Smooth muscle cell (in vitro differentiated cells): ENCODE results near the gene IGF1. TPM values are rescaled to one million over a fixed set of nuclear protein-coding genes. Genes with fewer than 3 reads are reported as not detected.

Experiments used
- DNase-seq: peaks from one replicate; lab custom pipeline; 2025; ENCODE audit not compliant: unreplicated experiment; lab: John Stamatoyannopoulos, UW
- H2AFZ ChIP-seq: fragments of 200-600 bp; sonication (generic); 2 replicates; pipeline ENCODE4 v1.6.0; 2016; ENCODE audit warnings: antibody characterized with exemption, low read depth, mild to moderate bottlenecking
- H3F3A ChIP-seq: fragments of 200-600 bp; sonication (generic); 2 replicates; pipeline ENCODE4 v1.6.0; 2017; ENCODE audit warnings: antibody characterized with exemption, low read depth
- H3K27ac ChIP-seq: fragments of 200-600 bp; sonication (generic); 2 replicates; pipeline ENCODE4 v1.5.1; 2016; ENCODE audit warnings: low read depth, mild to moderate bottlenecking
- H3K27me3 ChIP-seq: fragments of 200-600 bp; sonication (generic); 2 replicates; pipeline ENCODE4 v1.6.1; 2016; ENCODE audit warnings: low read depth, mild to moderate bottlenecking
- H3K36me3 ChIP-seq: fragments of 200-600 bp; sonication (generic); 2 replicates; pipeline ENCODE4 v1.5.1; 2016; ENCODE audit warnings: low read depth
- H3K4me1 ChIP-seq: fragments of 200-600 bp; sonication (generic); 2 replicates; pipeline ENCODE4 v1.5.1; 2016; ENCODE audit warnings: low read depth
- H3K4me2 ChIP-seq: fragments of 200-600 bp; sonication (generic); 2 replicates; pipeline ENCODE4 v1.6.0; 2016; ENCODE audit warnings: mild to moderate bottlenecking
- H3K4me3 ChIP-seq: fragments of 200-600 bp; sonication (generic); 2 replicates; pipeline ENCODE4 v1.5.1; 2016; ENCODE audit warnings: mild to moderate bottlenecking
- H3K79me2 ChIP-seq: fragments of 200-600 bp; sonication (generic); 2 replicates; pipeline ENCODE4 v1.6.0; 2016; ENCODE audit warnings: low read depth, mild to moderate bottlenecking
- H3K9ac ChIP-seq: fragments of 200-600 bp; sonication (generic); 2 replicates; pipeline ENCODE4 v1.6.0; 2016; ENCODE audit warnings: low read depth
- H3K9me3 ChIP-seq: fragments of 200-600 bp; sonication (generic); replicated peaks from 2 replicates; pipeline ENCODE4 v1.5.1; 2016; ENCODE audit warnings: low read depth
- H4K20me1 ChIP-seq: fragments of 200-600 bp; sonication (generic); 2 replicates; pipeline ENCODE4 v1.6.0; 2016; ENCODE audit warnings: low read depth
- CTCF ChIP-seq: fragments of 200-600 bp; sonication (generic); IDR thresholded peaks from 2 replicates; pipeline ENCODE4 v1.5.1; 2017; ENCODE audit warnings: borderline replicate concordance, mild to moderate bottlenecking, antibody characterized with exemption; ENCODE audit not compliant: insufficient read depth, poor library complexity, severe bottlenecking
- WGBS: methylation state at CpG from one replicate; pipeline ENCODE4 v1.1.7; 2016; ENCODE audit warnings: low lambda C conversion rate; 5-methylcytosine and 5-hydroxymethylcytosine counted together
- polyA plus RNA-seq: library from polyadenylated mRNA; unstranded; fragments of >200 nt; fragmentation: Nextera tagmentation; extraction: Ambion mirVana; gene quantifications from 2 replicates; pipeline ENCODE4 v1.2.1, GENCODE V29; 2016
- total RNA-seq: library from RNA; depleted of rRNA; stranded (reverse); fragments of >200 nt; gene quantifications from 2 replicates; pipeline ENCODE4 v1.2.3, GENCODE V29; 2014

IGF1 gene
- total and polyA plus RNA-seq, 2 experiments from 2014 or later: 1.3 to 8.9 TPM

DNA sequence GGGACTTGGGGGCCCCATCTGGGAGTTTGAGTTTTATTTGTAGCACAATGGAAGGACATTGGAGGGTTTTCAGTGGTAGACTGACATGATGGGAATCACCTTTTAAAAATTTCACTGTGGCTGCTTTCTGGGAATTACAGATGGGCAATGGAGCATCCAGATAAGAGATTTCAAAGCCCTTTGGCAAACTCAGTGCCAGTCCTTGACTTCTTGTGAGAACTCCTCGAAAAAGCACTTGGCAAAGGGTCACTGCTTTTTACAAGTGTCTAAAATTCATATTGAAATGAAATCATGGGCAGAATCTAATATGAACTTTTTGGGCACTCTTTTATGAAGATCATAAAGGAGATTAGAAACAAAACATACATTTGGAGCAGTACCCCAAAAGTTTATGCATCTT, 34.3 kb upstream of the IGF1 start:
- Histone ChIP-seq H3K9ac (no peak overlapping the region), H3K27ac (no peak overlapping the region), H4K20me1 (no peaks in the 10 kb centered on the region), H3K27me3 (no peaks in the 10 kb centered on the region), H3K79me2 (no peaks in the 10 kb centered on the region), H2AFZ (no peak overlapping the region), H3K4me1 (no peaks in the 10 kb centered on the region), H3K9me3 (no peaks in the 10 kb centered on the region), H3K4me2 (no peak overlapping the region), H3F3A (no peaks in the 10 kb centered on the region), H3K36me3 (no peaks in the 10 kb centered on the region), H3K4me3 (no peak overlapping the region)
- 97% methylated on average over 1 of the region's 1 CpG for WGBS
- no peak for DNase-seq
- TF ChIP-seq CTCF: no peak

DNA sequence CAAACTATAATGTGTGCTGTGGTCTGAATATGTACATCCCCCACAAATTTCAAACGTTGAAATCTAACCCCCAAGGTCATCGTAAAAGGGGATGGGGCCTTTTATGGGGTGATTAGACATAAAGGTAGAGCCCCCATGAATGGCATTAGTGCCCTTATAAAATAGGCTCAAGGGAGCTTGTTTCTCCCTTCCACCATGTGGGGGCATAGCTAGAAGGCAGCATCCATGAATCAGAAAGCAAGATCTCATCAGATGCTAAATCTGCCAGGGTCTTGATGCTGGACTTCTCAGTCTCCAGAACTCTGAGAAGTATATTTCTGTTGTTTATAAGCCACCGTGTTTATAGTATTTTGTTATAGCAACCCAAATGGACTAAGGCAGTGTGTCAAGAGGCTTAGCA, 33.4 kb upstream of the IGF1 start:
- Histone ChIP-seq H3K4me2 (no peak overlapping the region), H3K27ac (no peak overlapping the region), H3K36me3 (no peaks in the 10 kb centered on the region), H3K9me3 (no peaks in the 10 kb centered on the region), H3K27me3 (no peaks in the 10 kb centered on the region), H3F3A (no peaks in the 10 kb centered on the region), H3K4me1 (no peaks in the 10 kb centered on the region), H3K9ac (no peak overlapping the region), H3K79me2 (no peaks in the 10 kb centered on the region), H2AFZ (no peak overlapping the region), H4K20me1 (no peaks in the 10 kb centered on the region), H3K4me3 (no peak overlapping the region)
- no peak for TF ChIP-seq CTCF
- 89% methylated on average over 3 of the region's 3 CpGs for WGBS
- no peak for DNase-seq

DNA sequence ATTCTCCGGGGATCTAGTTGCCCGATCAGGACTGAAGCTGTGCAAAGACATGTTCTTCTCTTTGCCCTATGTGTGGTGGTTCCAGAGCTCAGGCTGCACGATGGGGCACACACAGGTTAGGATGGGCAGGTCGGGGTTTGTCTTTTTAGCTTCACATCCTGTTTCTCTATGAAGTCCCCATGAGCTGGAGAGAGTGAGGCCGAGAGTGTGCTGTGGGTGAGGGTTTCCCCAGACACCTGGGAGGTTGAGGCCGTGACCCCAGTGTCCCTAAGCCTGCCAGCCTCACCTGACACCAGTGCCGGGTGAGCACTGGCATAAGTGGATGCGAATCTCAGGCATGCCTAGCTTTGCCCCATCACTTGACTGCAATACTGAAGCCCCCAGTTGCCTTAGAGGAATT, 32.9 kb upstream of the IGF1 start:
- no peaks in the 10 kb centered on the region for H3K9me3 ChIP-seq
- no peak overlapping the region for H3K27ac ChIP-seq
- H3K9ac ChIP-seq: no peak overlapping the region
- no peak overlapping the region for H3K4me3 ChIP-seq
- no peak overlapping the region for H3K4me2 ChIP-seq
- no peaks in the 10 kb centered on the region for H4K20me1 ChIP-seq
- no peaks in the 10 kb centered on the region for H3F3A ChIP-seq
- H3K4me1 ChIP-seq: no peaks in the 10 kb centered on the region
- TF ChIP-seq CTCF: no peak
- DNase-seq: no peak
- WGBS: 77% methylated on average over 8 of the region's 8 CpGs
- H3K27me3 ChIP-seq: no peaks in the 10 kb centered on the region
- no peak overlapping the region for H2AFZ ChIP-seq
- no peaks in the 10 kb centered on the region for H3K36me3 ChIP-seq
- no peaks in the 10 kb centered on the region for H3K79me2 ChIP-seq

DNA sequence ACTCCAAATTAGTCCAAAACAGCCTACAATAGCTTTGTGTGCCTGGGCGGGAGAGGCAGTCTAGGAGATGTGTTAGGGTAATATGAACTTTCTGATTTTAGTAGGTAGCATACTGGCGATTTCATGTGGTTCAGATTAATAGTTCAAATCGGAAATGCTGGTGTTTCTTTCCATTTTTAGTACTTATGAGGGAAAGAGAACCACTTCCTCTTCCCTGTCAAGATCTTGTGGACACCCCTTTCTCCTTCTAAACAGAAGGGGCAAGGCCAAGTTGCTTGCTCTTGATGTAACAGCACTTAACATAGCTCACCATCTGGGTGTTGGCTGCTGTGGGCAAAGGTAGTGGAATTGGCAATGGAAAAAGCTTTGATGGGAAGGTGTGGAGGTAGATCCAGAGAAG, 32.2 kb upstream of the IGF1 start:
- Histone ChIP-seq H3K4me2 (no peak overlapping the region), H2AFZ (no peak overlapping the region), H3K79me2 (no peaks in the 10 kb centered on the region), H3K36me3 (no peaks in the 10 kb centered on the region), H3K9ac (no peak overlapping the region), H4K20me1 (no peaks in the 10 kb centered on the region), H3K4me3 (no peak overlapping the region), H3F3A (no peaks in the 10 kb centered on the region), H3K27ac (no peak overlapping the region), H3K9me3 (no peaks in the 10 kb centered on the region), H3K27me3 (no peaks in the 10 kb centered on the region), H3K4me1 (no peaks in the 10 kb centered on the region)
- DNase-seq: no peak
- no peak for TF ChIP-seq CTCF
- WGBS: 90% methylated on average over 3 of the region's 3 CpGs
